IMR-90 (cell line): ENCODE measurements around the gene LILRA2. TPM values are rescaled to one million over a fixed set of nuclear protein-coding genes. Genes with fewer than 3 reads are reported as not detected.

Experiments
- ATAC-seq: fragments of 200-7000 bp; cut with Tn5 transposase; 2 replicates; pipeline ENCODE4 v1.9.1; 2020; ENCODE audit warnings: low read depth, mild to moderate bottlenecking, moderate library complexity
- BruUV-seq: library from RNA; stranded (reverse); fragments of 400-500 nt; replicated peaks from 2 replicates; lab custom pipeline; 2021; lab: Mats Ljungman, UMichigan
- CTCF ChIA-PET: fragments of 300-600 bp; formaldehyde crosslinking; extraction: SDS; loops from one replicate; lab custom pipeline; 2021; ENCODE audit warnings: antibody characterized with exemption; lab: Yijun Ruan, JAX
- POLR2A ChIA-PET: fragments of 300-600 bp; sonication (Branson Sonifier 250); formaldehyde crosslinking; loops from one replicate; lab custom pipeline; 2022; ENCODE audit warnings: antibody characterized with exemption; ENCODE audit not compliant: unreplicated experiment; lab: Charles Lee
- DNase-seq: peaks from one replicate; pipeline ENCODE4 v3.0.0; 2013
- H2AFZ ChIP-seq: replicated peaks from 2 replicates; pipeline ENCODE3; 2013; ENCODE audit warnings: low read length, mild to moderate bottlenecking; ENCODE audit not compliant: poor library complexity
- H2AK5ac ChIP-seq: 2 replicates; pipeline ENCODE4 v1.6.1; 2013; ENCODE audit warnings: low read depth, low read length, inconsistent platforms
- H2AK9ac ChIP-seq: replicated peaks from 2 replicates; pipeline ENCODE3; 2013; ENCODE audit warnings: mild to moderate bottlenecking, low read depth, low read length, moderate library complexity; ENCODE audit not compliant: poor library complexity
- H2BK120ac ChIP-seq: 2 replicates; pipeline ENCODE4 v1.6.1; 2013; ENCODE audit warnings: low read depth, low read length, inconsistent platforms
- H2BK15ac ChIP-seq: 3 replicates; pipeline ENCODE4 v1.6.1; 2013; ENCODE audit warnings: low read depth, low read length, inconsistent platforms
- H2BK20ac ChIP-seq: 2 replicates; pipeline ENCODE4 v1.6.1; 2013; ENCODE audit warnings: low read depth, mild to moderate bottlenecking, inconsistent platforms, low read length, moderate library complexity
- H2BK5ac ChIP-seq: 2 replicates; pipeline ENCODE4 v1.6.1; 2013; ENCODE audit warnings: mild to moderate bottlenecking, low read depth, low read length, inconsistent platforms; ENCODE audit not compliant: poor library complexity, severe bottlenecking
- H3K14ac ChIP-seq: replicated peaks from 2 replicates; pipeline ENCODE4 v1.6.1; 2013; ENCODE audit warnings: low read depth, low read length, inconsistent platforms
- H3K18ac ChIP-seq: 2 replicates; pipeline ENCODE4 v1.6.1; 2013; ENCODE audit warnings: low read depth, low read length, control low read depth
- H3K23ac ChIP-seq: 2 replicates; pipeline ENCODE4 v1.6.1; 2013; ENCODE audit warnings: low read depth, low read length, inconsistent platforms
- H3K27ac ChIP-seq: 2 replicates; pipeline ENCODE4 v1.5.1; 2013; ENCODE audit warnings: mild to moderate bottlenecking, control low read depth, low read length; ENCODE audit not compliant: insufficient read depth
- H3K27me3 ChIP-seq: 2 replicates; pipeline ENCODE4 v1.6.1; 2013; ENCODE audit warnings: low read length; ENCODE audit not compliant: control insufficient read depth, insufficient read depth
- H3K36me3 ChIP-seq: 2 replicates; pipeline ENCODE4 v1.6.1; 2013; ENCODE audit warnings: low read length, mixed read lengths; ENCODE audit not compliant: control insufficient read depth, insufficient read depth
- H3K4ac ChIP-seq: 2 replicates; pipeline ENCODE4 v1.6.1; 2013; ENCODE audit warnings: low read depth, low read length, inconsistent platforms
- H3K4me1 ChIP-seq: 2 replicates; pipeline ENCODE4 v1.6.1; 2013; ENCODE audit warnings: low read length, mixed read lengths; ENCODE audit not compliant: control insufficient read depth, insufficient read depth
- H3K4me2 ChIP-seq: 2 replicates; pipeline ENCODE4 v1.6.1; 2013; ENCODE audit warnings: low read depth, mild to moderate bottlenecking, control low read depth, low read length, moderate library complexity
- H3K4me3 ChIP-seq: 2 replicates; pipeline ENCODE4 v1.5.1; 2013; ENCODE audit warnings: low read depth, mild to moderate bottlenecking, control low read depth, low read length, moderate library complexity; ENCODE audit not compliant: insufficient read depth
- H3K56ac ChIP-seq: 2 replicates; pipeline ENCODE4 v1.6.1; 2013; ENCODE audit warnings: low read length, inconsistent platforms; ENCODE audit not compliant: insufficient read depth; ENCODE audit errors: extremely low read depth
- H3K79me1 ChIP-seq, 2 experiments: 2 replicates each; pipeline ENCODE4 v1.6.1; 2013; ENCODE audit warnings: low read length in 2 of 2, inconsistent platforms in 1 of 2, low read depth in 1 of 2
- H3K9ac ChIP-seq: 2 replicates; pipeline ENCODE4 v1.6.1; 2013; ENCODE audit warnings: low read depth, low read length, control low read depth
- H3K9me1 ChIP-seq: 2 replicates; pipeline ENCODE4 v1.6.1; 2013; ENCODE audit warnings: low read length, inconsistent platforms; ENCODE audit not compliant: insufficient read depth
- H3K9me3 ChIP-seq: 2 replicates; pipeline ENCODE4 v1.6.1; 2013; ENCODE audit warnings: low read length; ENCODE audit not compliant: control insufficient read depth, insufficient read depth
- H4K20me1 ChIP-seq: 2 replicates; pipeline ENCODE4 v1.6.1; 2013; ENCODE audit warnings: low read length, inconsistent platforms; ENCODE audit not compliant: insufficient read depth
- H4K5ac ChIP-seq: 2 replicates; pipeline ENCODE4 v1.6.1; 2013; ENCODE audit warnings: mild to moderate bottlenecking, low read depth, low read length, control low read depth
- H4K8ac ChIP-seq, 2 experiments: 2 replicates each; pipeline ENCODE4 v1.6.1; 2013; ENCODE audit warnings: low read depth in 2 of 2, low read length in 2 of 2, control low read depth in 1 of 2, inconsistent platforms in 1 of 2
- H4K91ac ChIP-seq: 2 replicates; pipeline ENCODE4 v1.6.1; 2013; ENCODE audit warnings: low read depth, low read length, inconsistent platforms; ENCODE audit not compliant: insufficient read depth
- CEBPB ChIP-seq: IDR thresholded peaks from 2 replicates; pipeline ENCODE4 v1.6.1; 2012; ENCODE audit warnings: low read depth, low read length, improper control_type of control experiment
- CHD1 ChIP-seq: IDR thresholded peaks from 2 replicates; pipeline ENCODE4 v1.6.1; 2012; ENCODE audit warnings: low read depth, low read length, improper control_type of control experiment
- MAFK ChIP-seq: IDR thresholded peaks from 2 replicates; pipeline ENCODE4 v1.6.1; 2012; ENCODE audit warnings: low read depth, low read length, improper control_type of control experiment
- MXI1 ChIP-seq: IDR thresholded peaks from 2 replicates; pipeline ENCODE4 v1.6.1; 2012; ENCODE audit warnings: low read depth, mild to moderate bottlenecking, low read length, moderate library complexity, borderline replicate concordance
- POLR2A ChIP-seq: IDR thresholded peaks from 2 replicates; pipeline ENCODE4 v1.6.1; 2012; ENCODE audit warnings: mild to moderate bottlenecking, low read depth, low read length
- RFX5 ChIP-seq: IDR thresholded peaks from 2 replicates; pipeline ENCODE4 v1.8.0; 2012; ENCODE audit warnings: low read depth, mild to moderate bottlenecking, low read length, moderate library complexity
- WGBS, 2 experiments: methylation state at CpG; one replicate each; pipeline versions ENCODE4 v1.1.5 to v1.1.7; 2013; ENCODE audit warnings: missing lambda C conversion rate in 2 of 2; ENCODE audit not compliant: insufficient read length in 1 of 2; ENCODE audit errors: extremely low coverage in 2 of 2; 5-methylcytosine and 5-hydroxymethylcytosine counted together
- dilution Hi-C: fragments of 300-500 bp; cut with HindIII; formaldehyde crosslinking; loops from one replicate; pipeline ENCODE4 v1.14.3; 2018; ENCODE audit warnings: low sequenced_read_pairs; ENCODE audit not compliant: unreplicated experiment
- in situ Hi-C: fragments of 300-500 bp; cut with MboI; formaldehyde crosslinking; loops from 3 replicates; pipeline ENCODE4 v1.14.3; 2019; ENCODE audit warnings: low sequenced_read_pairs, inconsistent platforms, mixed read lengths
- intact Hi-C: fragments of 100-400 bp; cut with micrococcal nuclease; formaldehyde crosslinking; loops from 2 replicates; pipeline ENCODE4 v1.10.0; 2022
- polyA plus RNA-seq, 3 experiments: library from polyadenylated mRNA; depleted of rRNA; stranded (reverse); fragments of >200 nt; gene quantifications; 2 replicates each; pipeline ENCODE4 v1.2.3, GENCODE V29; 2012; ENCODE audit warnings: low replicate concordance in 1 of 3
- total RNA-seq: library from RNA; depleted of rRNA; stranded (reverse); fragments of >200 nt; gene quantifications from 2 replicates; pipeline ENCODE4 v1.2.3, GENCODE V29; 2012

LILRA2 gene
- total and polyA plus RNA-seq, 2 of the 4 experiments (the other 2 are of a cell fraction), result not detected

GRCh38 chr19:54535601-54536000 is 38.0 kb upstream of the LILRA2 start:
- ChIA-PET CTCF (no interaction called here), POLR2A (no interaction called here)
- 87% methylated on average over 5 of the region's 9 CpGs; no CpG with 5 or more reads in 1 of the 2 experiments for WGBS, 2 experiments
- TF ChIP-seq CEBPB, result no peak
- no peak for TF ChIP-seq MXI1
- TF ChIP-seq MAFK, result no peak
- no peak for TF ChIP-seq CHD1
- no peak for TF ChIP-seq POLR2A
- no peak for TF ChIP-seq RFX5
- Histone ChIP-seq H3K9ac (no peak overlapping the region), H3K36me3 (no peaks in the 10 kb centered on the region), H3K27ac (no peak overlapping the region), H2AK5ac (no peak overlapping the region), H3K9me3 (peaks cover 26% of the 10 kb centered on the region), H3K4ac (no peak overlapping the region), H3K79me1 (no peaks in the 10 kb centered on the region), H3K23ac (no peak overlapping the region), H2AK9ac (no peak overlapping the region), H4K20me1 (no peaks in the 10 kb centered on the region), H4K5ac (no peak overlapping the region), H2BK15ac (no peak overlapping the region), H3K4me1 (no peaks in the 10 kb centered on the region), H4K8ac (no peak overlapping the region), H3K56ac (no peak overlapping the region), H3K9me1 (no peaks in the 10 kb centered on the region), H4K91ac (no peak overlapping the region), H2BK20ac (no peak overlapping the region), H3K14ac (no peak overlapping the region), H2BK120ac (no peak overlapping the region), H3K27me3 (no peaks in the 10 kb centered on the region), H2AFZ (no peak overlapping the region), H3K4me2 (no peak overlapping the region), H2BK5ac (no peak overlapping the region), H3K18ac (no peak overlapping the region), H3K4me3 (no peak overlapping the region)
- in situ Hi-C loops (no loop called here), dilution Hi-C loops (no loop called here), intact Hi-C loops (no loop called here)
- ATAC-seq (no peak), DNase-seq (no peak)
- BruUV-seq, result no TSS peak
